CD4-positive, alpha-beta T cell treated with Interleukin-10 for 1 hour (primary cell): Measurements from ENCODE around the gene RGS14.
"Not testable (repeated sequence)": the region's sequence is repeated elsewhere in the genome, so short reads cannot be mapped to it uniquely, and the experiment has no call there.

Experiments used
- DNase-seq: peaks from one replicate; pipeline ENCODE4 v3.0.0-alpha.2; 2020

The RGS14 gene

GRCh38 chr5:177350776-177351391 lies 6.8 kb upstream of the RGS14 start:
- no peak for DNase-seq

- peak; percentile 95 for DNase-seq
Measured at GRCh38 chr5:177351392-177352329, 6.1 kb upstream of the RGS14 start, which contains the start of gene LMAN2. Gene LMAN2 (minus strand): TSS chr5:177351668. CDS start chr5:177351647, 21 bp downstream.

- no peak for DNase-seq
Measured at GRCh38 chr5:177353093-177353492, 4.6 kb upstream of the RGS14 start.

- DNase-seq = no peak
Measured at GRCh38 chr5:177354256-177354655, 3.5 kb upstream of the RGS14 start.

- no peak for DNase-seq
Measured at GRCh38 chr5:177354711-177355110, 3.0 kb upstream of the RGS14 start.

- no peak for DNase-seq
Measured at GRCh38 chr5:177355162-177355867, 2.4 kb upstream of the RGS14 start.

GRCh38 chr5:177355868-177356168 lies 1.9 kb upstream of the RGS14 start:
- DNase-seq = no peak

- DNase-seq = no peak
Measured at GRCh38 chr5:177356746-177357145, 978 bp upstream of the RGS14 start.

- DNase-seq = no peak
Measured at GRCh38 chr5:177357146-177357458, 622 bp upstream of the RGS14 start.

- DNase-seq = no peak
Measured at GRCh38 chr5:177358370-177358819, 671 bp downstream of the RGS14 start.

- DNase-seq = no peak
Measured at GRCh38 chr5:177359451-177359851, 1.7 kb downstream of the RGS14 start.

- no peak for DNase-seq
Measured at GRCh38 chr5:177359860-177360259, 2.1 kb downstream of the RGS14 start.

- DNase-seq = not testable (repeated sequence)
Measured at GRCh38 chr5:177360740-177361139, 3.0 kb downstream of the RGS14 start.

- DNase-seq = no peak
Measured at GRCh38 chr5:177361418-177362291, 3.9 kb downstream of the RGS14 start.

GRCh38 chr5:177362292-177362609 lies 4.5 kb downstream of the RGS14 start:
- DNase-seq = no peak

GRCh38 chr5:177362610-177363507 lies 5.1 kb downstream of the RGS14 start:
- DNase-seq = peak; percentile 84

- DNase-seq = no peak
Measured at GRCh38 chr5:177363565-177363964, 5.8 kb downstream of the RGS14 start.

GRCh38 chr5:177364159-177364962 lies 6.6 kb downstream of the RGS14 start:
- no peak for DNase-seq

GRCh38 chr5:177365845-177366527 lies 8.3 kb downstream of the RGS14 start:
- DNase-seq = no peak
